Purkinje cell (primary cell): ENCODE results near the gene TRIM7. TPM values are rescaled to one million over a fixed set of nuclear protein-coding genes. Genes with fewer than 3 reads are reported as not detected.

ENCODE experiments used
- polyA plus RNA-seq: library from polyadenylated mRNA; unstranded; fragments of >200 nt; fragmentation: Nextera tagmentation; gene quantifications from 2 replicates; pipeline ENCODE4 v1.2.1, GENCODE V29; 2014

TRIM7 gene
- polyA plus RNA-seq: 0.35 TPM in 1 of 2 replicates, not detected in the other

DNA sequence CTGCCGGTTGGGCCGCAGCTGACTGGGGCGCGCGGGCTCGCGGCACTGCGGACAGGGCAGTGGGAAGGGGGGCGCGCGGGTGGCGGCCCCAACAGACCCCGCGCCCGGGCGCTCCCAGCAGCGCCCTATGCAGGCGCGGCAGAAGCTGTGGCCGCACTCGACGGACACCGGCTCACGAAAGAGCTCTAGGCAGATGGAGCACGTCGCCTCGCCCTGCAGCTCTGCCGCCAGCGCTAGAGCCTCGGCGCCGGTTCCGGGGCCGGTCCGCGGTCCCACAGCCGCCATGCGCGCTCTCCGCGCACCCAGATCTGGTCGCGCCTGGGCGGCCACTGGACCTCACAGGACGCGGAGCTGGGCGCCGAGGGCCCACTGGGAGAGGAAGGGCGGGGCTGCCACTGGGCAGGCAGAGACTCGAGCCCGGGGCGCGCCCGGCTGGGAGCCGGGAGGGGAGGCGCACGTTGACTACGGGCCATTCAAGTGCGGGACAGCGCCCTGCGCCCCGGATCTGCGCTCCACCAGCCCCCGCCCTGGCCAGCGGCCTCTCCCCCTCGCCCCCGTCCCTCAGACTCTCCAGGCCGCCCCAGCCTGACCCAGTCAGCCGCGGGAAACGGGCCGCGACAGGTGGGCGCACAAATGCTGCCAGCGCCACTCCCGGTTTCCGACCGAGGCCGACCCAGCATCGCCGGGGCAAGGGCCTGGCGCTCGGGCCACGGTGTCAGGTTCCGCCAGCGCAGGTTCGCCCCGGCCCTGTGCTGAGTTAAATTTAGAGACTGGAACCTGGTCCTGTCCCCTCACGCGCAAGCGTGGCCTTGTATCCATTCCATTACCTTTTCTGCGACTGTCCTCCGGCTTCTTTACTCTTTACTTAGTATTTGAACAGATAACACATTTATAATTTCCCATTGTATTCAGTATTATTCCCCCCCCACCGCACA is at the start of gene TRIM7:
TRIM7 (minus strand) TSS at position 371 of the 935 bp plus-strand sequence; CDS start at position 285, 86 bp downstream.

GRCh38 chr5:181243564-181244343 is 38.8 kb upstream of the TRIM7 start, which contains the start of gene RACK1:
RACK1 (minus strand) TSS chr5:181243906; CDS start chr5:181243800, 106 bp downstream.

DNA sequence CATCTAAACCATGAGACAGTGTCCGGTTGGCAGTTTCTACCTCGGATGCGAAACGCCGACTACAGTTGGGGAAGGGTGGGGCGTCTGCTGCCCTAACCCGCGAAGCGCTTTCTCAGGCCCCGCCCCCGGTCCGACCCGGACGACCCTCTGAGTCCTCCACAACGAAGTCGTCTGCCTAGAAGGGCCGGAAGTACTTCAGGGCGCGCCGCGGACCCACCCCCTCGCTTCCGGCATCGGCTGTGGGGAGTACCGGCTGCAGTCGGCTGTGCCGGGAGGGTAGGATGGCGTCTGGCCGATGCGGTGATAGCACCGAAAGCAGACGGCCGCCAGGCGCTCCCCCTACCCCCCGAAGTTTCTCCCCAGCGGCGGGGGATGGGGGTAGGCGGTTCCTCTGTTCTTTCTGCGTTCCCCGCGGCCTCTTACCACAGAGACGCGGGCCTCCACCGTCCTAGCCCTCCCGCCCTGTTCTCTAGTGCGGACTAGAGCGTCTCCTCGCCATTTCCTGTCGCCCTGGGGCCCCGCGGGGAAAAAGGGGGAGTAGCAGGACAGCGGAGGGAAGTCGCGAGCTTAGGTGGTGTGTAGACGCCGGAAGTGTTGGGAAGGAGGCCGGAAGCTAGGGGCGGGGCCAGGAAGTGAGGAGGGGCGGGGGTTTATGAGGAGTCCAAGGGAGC is 18.2 kb upstream of the TRIM7 start, which contains the start of gene TRIM41:
TRIM41 (plus strand) TSS at position 224 of the 671 bp plus-strand sequence. CDS start 719 bp downstream, outside the sequence.

DNA sequence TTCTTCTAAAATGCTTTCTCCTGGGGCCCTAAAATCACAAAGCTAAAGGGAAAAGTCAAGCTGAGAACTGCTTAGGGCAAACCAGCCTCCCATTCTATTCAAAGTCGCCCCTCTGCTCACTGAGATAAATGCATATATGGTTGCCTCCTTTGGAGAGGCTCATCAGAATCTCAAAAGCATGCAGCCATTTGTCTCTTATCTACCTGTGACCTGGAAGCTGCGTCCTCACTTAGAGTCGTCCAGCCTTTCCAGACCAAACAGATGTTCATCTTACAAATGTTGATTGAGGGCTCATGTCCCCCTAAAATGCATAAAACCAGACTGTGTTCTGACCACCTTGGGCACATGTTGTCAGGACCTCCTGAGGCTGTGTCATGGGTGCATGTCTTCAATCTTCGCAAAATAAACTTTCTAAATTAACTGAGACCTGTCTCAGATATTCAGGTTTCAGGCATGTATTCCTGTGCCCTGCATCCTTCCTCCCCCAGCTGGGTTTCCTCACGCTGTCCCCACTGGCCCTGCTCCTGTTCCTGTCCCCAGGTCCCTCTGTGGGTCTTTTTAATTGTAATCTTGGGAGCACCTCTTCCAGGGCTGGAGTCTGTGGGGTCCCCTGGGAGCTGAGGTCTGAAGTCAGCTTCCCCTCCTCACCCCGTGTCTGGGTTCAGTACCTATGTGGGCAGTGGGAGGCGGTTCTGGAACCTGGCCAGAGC is 57.9 kb downstream of the TRIM7 start, which contains the start of gene OR2V2:
OR2V2 (plus strand) TSS at position 660 of the 710 bp plus-strand sequence. CDS start 7,357 bp downstream, outside the sequence.

Other genes with a start within 250 kb of the TRIM7 start
- gene BTNL3, start 216.3 kb downstream of the TRIM7 start, polyA plus RNA-seq: not detected in 2 replicates
- not detected in 2 replicates for gene BTNL9, start 164.9 kb downstream of the TRIM7 start, polyA plus RNA-seq
- gene OR2V1, start 74.0 kb downstream of the TRIM7 start, polyA plus RNA-seq: not detected in 2 replicates
- gene OR2V2, start 57.6 kb downstream of the TRIM7 start, polyA plus RNA-seq: not detected in 2 replicates
- gene TRIM41, start 18.1 kb upstream of the TRIM7 start, polyA plus RNA-seq: 2.4 and 3.1 TPM in 2 replicates
- 399 and 404 TPM in 2 replicates for gene RACK1, start 38.7 kb upstream of the TRIM7 start, polyA plus RNA-seq
- gene TRIM52, start 55.9 kb upstream of the TRIM7 start, polyA plus RNA-seq: 13.8 and 17.9 TPM in 2 replicates
- not detected in 2 replicates for gene OR4F3, start 162.1 kb upstream of the TRIM7 start, polyA plus RNA-seq